ENCODE results near the gene LRP1B.

GRCh38 chr2:140717481-140717880 is 1413.3 kb downstream of the LRP1B start:
- no peak for TF ChIP-seq POLR2A (IDR thresholded peaks at IDR 0.05)
- TF ChIP-seq, protein P1, sequence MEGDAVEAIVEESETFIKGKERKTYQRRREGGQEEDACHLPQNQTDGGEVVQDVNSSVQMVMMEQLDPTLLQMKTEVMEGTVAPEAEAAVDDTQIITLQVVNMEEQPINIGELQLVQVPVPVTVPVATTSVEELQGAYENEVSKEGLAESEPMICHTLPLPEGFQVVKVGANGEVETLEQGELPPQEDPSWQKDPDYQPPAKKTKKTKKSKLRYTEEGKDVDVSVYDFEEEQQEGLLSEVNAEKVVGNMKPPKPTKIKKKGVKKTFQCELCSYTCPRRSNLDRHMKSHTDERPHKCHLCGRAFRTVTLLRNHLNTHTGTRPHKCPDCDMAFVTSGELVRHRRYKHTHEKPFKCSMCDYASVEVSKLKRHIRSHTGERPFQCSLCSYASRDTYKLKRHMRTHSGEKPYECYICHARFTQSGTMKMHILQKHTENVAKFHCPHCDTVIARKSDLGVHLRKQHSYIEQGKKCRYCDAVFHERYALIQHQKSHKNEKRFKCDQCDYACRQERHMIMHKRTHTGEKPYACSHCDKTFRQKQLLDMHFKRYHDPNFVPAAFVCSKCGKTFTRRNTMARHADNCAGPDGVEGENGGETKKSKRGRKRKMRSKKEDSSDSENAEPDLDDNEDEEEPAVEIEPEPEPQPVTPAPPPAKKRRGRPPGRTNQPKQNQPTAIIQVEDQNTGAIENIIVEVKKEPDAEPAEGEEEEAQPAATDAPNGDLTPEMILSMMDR (IDR thresholded peaks at IDR 0.05) = no peak

All from breast epithelium (tissue), 3 donors.